ENCODE results near the gene ARPC4. TPM values are rescaled to one million over a fixed set of nuclear protein-coding genes. Genes with fewer than 3 reads are reported as not detected.

ARPC4 gene
- total and polyA plus RNA-seq, 2 of the 13 experiments (the other 11 are each of a cell fraction or from before 2014, with no cell fraction given): 30.1 to 83.6 TPM

- TF ChIP-seq MXD4 (CRISPR knock-in tag; IDR thresholded peaks at IDR 0.05) (no peak), ZZZ3 (CRISPR knock-in tag; IDR thresholded peaks at IDR 0.05; ENCODE audit: borderline replicate concordance) (no peak), KDM2A (CRISPR knock-in tag; IDR thresholded peaks at IDR 0.05; ENCODE audit: borderline replicate concordance, low read depth) (peak; percentile 23; the same call in 1 of the 2 replicates)
Observed at GRCh38 chr3:9834520-9835380, 41.9 kb downstream of the ARPC4 start (continued).

DNA sequence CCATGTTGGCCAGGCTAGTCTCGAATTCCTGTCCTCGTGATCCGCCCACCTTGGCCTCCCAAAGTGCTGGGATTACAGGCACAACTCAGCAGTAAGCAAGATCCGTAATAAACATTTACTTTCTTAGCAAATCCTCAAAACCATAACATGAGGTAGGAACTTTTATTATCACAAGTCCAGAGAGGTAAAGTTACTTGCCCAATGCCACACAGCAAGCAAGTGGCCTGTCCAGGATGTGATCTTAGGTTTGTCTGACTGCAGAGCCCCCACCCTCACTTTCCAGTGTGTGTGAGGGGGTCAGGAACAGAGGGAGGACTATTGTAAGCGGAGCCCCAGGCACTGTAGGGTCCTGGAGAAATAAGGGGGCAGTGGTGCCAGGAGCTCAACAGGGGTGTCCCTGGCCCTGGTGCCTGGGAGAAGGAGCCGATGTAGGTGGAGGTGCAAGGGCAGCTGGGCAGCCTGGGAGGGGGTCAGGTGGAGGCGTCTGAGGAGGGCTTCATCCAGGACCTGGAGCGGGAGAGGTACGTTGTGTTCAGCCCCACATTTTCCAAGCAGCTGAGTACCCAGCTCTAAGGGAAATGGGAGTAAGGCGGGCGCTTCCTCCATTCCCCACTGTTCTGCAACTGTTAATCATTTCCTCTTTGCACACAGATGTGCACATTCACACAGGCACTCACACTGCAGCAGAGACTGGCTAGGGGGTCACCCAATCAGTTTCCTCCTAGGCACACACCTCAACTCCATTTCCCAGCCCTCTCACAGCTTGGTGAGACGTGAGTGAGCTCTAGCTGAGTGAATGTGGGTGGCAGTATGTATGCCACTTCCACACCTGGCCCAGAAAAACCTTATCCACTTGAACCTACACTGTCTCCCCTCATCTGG, 45.1 kb downstream of the ARPC4 start:
- Histone ChIP-seq H3K4me3 (replicated peaks in 1 of 3; ENCODE audit: insufficient read depth in 1 of 3, low read depth in 2 of 3, low read length in 3 of 3) (no peak overlapping the region), H2AFZ (ENCODE audit: low read length) (no peak overlapping the region), H3K27me3 (ENCODE audit: control insufficient read depth in 1 of 2, insufficient read depth in 2 of 2, low read length in 2 of 2) (no peaks in the 10 kb centered on the region), H3K9ac (ENCODE audit: insufficient read depth, low read depth, low read length) (no peak overlapping the region), H3K9me3 (ENCODE audit: low read length) (no peaks in the 10 kb centered on the region), H4K20me1 (ENCODE audit: insufficient read depth, low read length) (no peaks in the 10 kb centered on the region), H3K4me2 (ENCODE audit: low read depth, low read length) (no peak overlapping the region), H3K79me2 (ENCODE audit: insufficient read depth, low read length) (no peaks in the 10 kb centered on the region), H3K36me3 (replicated peaks in 1 of 2; ENCODE audit: control insufficient read depth in 1 of 2, insufficient read depth in 2 of 2, low read length in 2 of 2) (peaks cover 13 to 44% of the 10 kb centered on the region in 2 experiments), H3K27ac (ENCODE audit: extremely low read length, insufficient read depth, low read length) (no peak overlapping the region), H3K4me1 (ENCODE audit: insufficient read depth, low read length) (peaks cover 24% of the 10 kb centered on the region)
- CTCF ChIA-PET (ENCODE audit: low intra/inter-chr PET ratio, low total read pairs): no interaction called here
- BruUV-seq (replicated peaks): no TSS peak
- in situ Hi-C loops (cut with HindIII; ENCODE audit: extremely low pct_ligation_motif_present, low pct_unique_long_range_greater_than_20kb): no loop called here
- intact Hi-C loops (cut with micrococcal nuclease; ENCODE audit: unreplicated experiment): no loop called here
- POLR2A ChIA-PET: interaction anchor here (0.7 to 1.7 kb wide), 2 partner anchors 32 to 45 kb away, joined by 3 to 4 read pairs; partner anchors contain the start of gene ARPC4
- WGBS (ENCODE audit: low lambda C conversion rate): 97% methylated on average over 12 of the region's 12 CpGs
- ATAC-seq (no peak), DNase-seq (ENCODE audit: low spot score) (no peak), FAIRE-seq (no peak)
- TF ChIP-seq CTCF (CRISPR knock-in tag; IDR thresholded peaks at IDR 0.05) (no peak), POLR2G (IDR thresholded peaks at IDR 0.05; ENCODE audit: low read depth, low read length) (0 out of 2 replicates have a peak, but pooled peaks have one; percentile 12), HOXA7 (CRISPR knock-in tag; IDR thresholded peaks at IDR 0.05) (no peak), PLRG1 (conservative IDR thresholded peaks at IDR 0.05) (no peak), ISL2 (CRISPR knock-in tag; IDR thresholded peaks at IDR 0.05) (no peak), ZNF773 (CRISPR knock-in tag; IDR thresholded peaks at IDR 0.05; ENCODE audit: borderline replicate concordance) (no peak), ZNF12 (CRISPR knock-in tag; IDR thresholded peaks at IDR 0.05) (no peak), SSRP1 (CRISPR knock-in tag; IDR thresholded peaks at IDR 0.05) (no peak), ZNF768 (CRISPR knock-in tag; IDR thresholded peaks at IDR 0.05) (peak; percentile 81), ZNF674 (CRISPR knock-in tag; IDR thresholded peaks at IDR 0.05; ENCODE audit: low read depth) (no peak), ZNF614 (CRISPR knock-in tag; IDR thresholded peaks at IDR 0.05; ENCODE audit: borderline replicate concordance) (no peak), CSRNP2 (CRISPR knock-in tag; conservative IDR thresholded peaks at IDR 0.05; ENCODE audit: low read depth) (no peak), E2F1 (CRISPR knock-in tag; IDR thresholded peaks at IDR 0.05) (no peak)

All from HepG2 (cell line).